ENCODE results near the gene NAA20.
"Not testable (repeated sequence)": the region's sequence is repeated elsewhere in the genome, so short reads cannot be mapped to it uniquely, and the experiment has no call there.

NAA20 gene

GRCh38 chr20:19991854-19992253 is 25.3 kb upstream of the NAA20 start:
- DNase-seq = peak; percentile 28

GRCh38 chr20:19992996-19993908 is 23.9 kb upstream of the NAA20 start:
- DNase-seq = peak; percentile 97

GRCh38 chr20:19993958-19994669 is 23.0 kb upstream of the NAA20 start:
- peak; percentile 65 for DNase-seq

GRCh38 chr20:19995220-19995863 is 21.8 kb upstream of the NAA20 start:
- DNase-seq = peak; percentile 74

- no peak for DNase-seq
These were observed 20.9 kb upstream of the NAA20 start for GRCh38 chr20:19996222-19996621.

GRCh38 chr20:19996917-19997316 is 20.2 kb upstream of the NAA20 start:
- no peak for DNase-seq

GRCh38 chr20:19998990-19999705 is 18.0 kb upstream of the NAA20 start:
- no peak for DNase-seq

- DNase-seq = no peak
These were observed 16.8 kb upstream of the NAA20 start for GRCh38 chr20:20000211-20000968.

- peak; percentile 43 for DNase-seq
These were observed 14.8 kb upstream of the NAA20 start for GRCh38 chr20:20002101-20002998.

- peak; percentile 32 for DNase-seq
These were observed 13.9 kb upstream of the NAA20 start for GRCh38 chr20:20003031-20003954.

GRCh38 chr20:20003955-20004322 is 13.2 kb upstream of the NAA20 start:
- DNase-seq = not testable (repeated sequence)

- no peak for DNase-seq
These were observed 11.8 kb upstream of the NAA20 start for GRCh38 chr20:20005342-20005741.

- DNase-seq = no peak
These were observed 7.3 kb upstream of the NAA20 start for GRCh38 chr20:20009784-20010253.

- peak; percentile 52 for DNase-seq
These were observed 6.3 kb upstream of the NAA20 start for GRCh38 chr20:20010639-20011500.

- DNase-seq = no peak
These were observed 4.6 kb upstream of the NAA20 start for GRCh38 chr20:20012541-20012940.

- DNase-seq = no peak
These were observed 2.5 kb upstream of the NAA20 start for GRCh38 chr20:20014659-20015058.

GRCh38 chr20:20017844-20018185 is 653 bp downstream of the NAA20 start:
- DNase-seq = no peak

- no peak for DNase-seq
These were observed 1.2 kb downstream of the NAA20 start for GRCh38 chr20:20018366-20018765.

- DNase-seq = no peak
These were observed 2.0 kb downstream of the NAA20 start for GRCh38 chr20:20019123-20019522.
